Measurements from ENCODE around the gene HLCS.

The HLCS gene

DNA sequence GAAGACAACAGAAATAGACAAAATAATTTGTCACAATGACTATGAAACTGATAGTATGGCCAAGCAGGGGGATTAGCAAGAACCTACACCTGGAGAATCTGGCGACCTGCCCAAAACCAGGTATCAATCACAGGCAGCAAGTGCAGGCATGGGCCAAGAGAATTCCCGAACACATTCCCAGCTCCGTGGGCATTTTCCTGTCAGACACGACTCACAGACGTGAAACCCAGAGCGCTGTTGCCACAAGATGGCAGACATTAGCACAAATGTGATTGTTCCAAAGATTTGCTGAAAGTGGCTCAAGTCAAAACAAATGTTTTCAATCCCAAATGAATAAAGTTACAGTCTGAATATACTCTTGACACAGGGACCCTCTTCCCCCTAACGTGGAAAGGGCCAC lies 36.8 kb downstream of the HLCS start:
- Mint-ChIP-seq H3K4me1 (peaks cover 18% of the 10 kb centered on the region), H3K27ac (no peak overlapping the region), H3K9me3 (no peaks in the 10 kb centered on the region), H3K4me3 (no peak overlapping the region), H3K27me3 (ENCODE audit: low read depth) (peaks cover 12% of the 10 kb centered on the region), H3K36me3 (ENCODE audit: low read depth) (peaks cover 12% of the 10 kb centered on the region)
- TF ChIP-seq, protein P1, sequence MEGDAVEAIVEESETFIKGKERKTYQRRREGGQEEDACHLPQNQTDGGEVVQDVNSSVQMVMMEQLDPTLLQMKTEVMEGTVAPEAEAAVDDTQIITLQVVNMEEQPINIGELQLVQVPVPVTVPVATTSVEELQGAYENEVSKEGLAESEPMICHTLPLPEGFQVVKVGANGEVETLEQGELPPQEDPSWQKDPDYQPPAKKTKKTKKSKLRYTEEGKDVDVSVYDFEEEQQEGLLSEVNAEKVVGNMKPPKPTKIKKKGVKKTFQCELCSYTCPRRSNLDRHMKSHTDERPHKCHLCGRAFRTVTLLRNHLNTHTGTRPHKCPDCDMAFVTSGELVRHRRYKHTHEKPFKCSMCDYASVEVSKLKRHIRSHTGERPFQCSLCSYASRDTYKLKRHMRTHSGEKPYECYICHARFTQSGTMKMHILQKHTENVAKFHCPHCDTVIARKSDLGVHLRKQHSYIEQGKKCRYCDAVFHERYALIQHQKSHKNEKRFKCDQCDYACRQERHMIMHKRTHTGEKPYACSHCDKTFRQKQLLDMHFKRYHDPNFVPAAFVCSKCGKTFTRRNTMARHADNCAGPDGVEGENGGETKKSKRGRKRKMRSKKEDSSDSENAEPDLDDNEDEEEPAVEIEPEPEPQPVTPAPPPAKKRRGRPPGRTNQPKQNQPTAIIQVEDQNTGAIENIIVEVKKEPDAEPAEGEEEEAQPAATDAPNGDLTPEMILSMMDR (IDR thresholded peaks at IDR 0.05; ENCODE audit: unreplicated experiment in 3 of 3): no peak

DNA sequence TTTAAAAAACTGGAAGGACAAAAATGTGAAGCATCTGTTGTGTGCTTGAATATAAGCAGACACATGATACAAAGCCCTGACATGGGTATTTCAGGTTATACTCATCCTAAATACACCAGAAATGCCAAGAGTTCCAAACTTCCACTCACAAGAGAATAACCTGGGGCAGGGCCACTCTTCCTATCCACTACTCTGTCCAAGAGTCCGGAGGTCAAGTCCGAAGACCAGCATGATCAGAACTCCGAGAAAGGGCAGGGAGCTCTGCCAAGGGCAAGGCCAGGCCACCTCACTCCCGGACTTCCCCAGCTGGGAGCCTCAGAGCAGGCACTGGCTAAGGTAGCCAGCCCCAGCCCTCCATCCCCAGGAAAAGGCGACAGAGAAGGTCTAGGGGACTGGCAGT lies 37.5 kb downstream of the HLCS start:
- Mint-ChIP-seq H3K4me3 (no peak overlapping the region), H3K36me3 (ENCODE audit: low read depth) (peaks cover 12% of the 10 kb centered on the region), H3K27ac (no peak overlapping the region), H3K9me3 (no peaks in the 10 kb centered on the region), H3K4me1 (peaks cover 14% of the 10 kb centered on the region), H3K27me3 (ENCODE audit: low read depth) (peaks cover 12% of the 10 kb centered on the region)
- TF ChIP-seq, protein P1 (IDR thresholded peaks at IDR 0.05; ENCODE audit: unreplicated experiment in 3 of 3): no peak

DNA sequence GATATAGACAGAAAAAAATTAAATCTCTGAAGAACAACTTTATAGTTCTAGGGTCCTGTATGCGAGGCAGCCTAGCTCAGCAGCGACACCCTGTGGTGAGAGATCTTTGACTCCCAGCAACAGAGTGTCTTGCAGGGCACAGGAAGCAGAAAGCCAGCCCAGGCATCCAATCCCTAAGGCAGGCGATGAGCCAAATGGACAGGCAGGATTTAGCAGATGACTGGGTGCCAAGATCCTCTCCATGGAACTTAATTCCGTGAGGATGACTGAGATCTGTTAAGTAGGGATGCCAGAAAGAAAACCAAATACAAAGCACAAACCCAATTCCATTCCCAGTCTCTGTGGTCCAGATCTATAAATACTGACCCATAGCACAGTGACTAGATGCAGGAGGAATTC lies 38.8 kb downstream of the HLCS start:
- H3K9me3 Mint-ChIP-seq: no peaks in the 10 kb centered on the region
- peaks cover 24% of the 10 kb centered on the region for H3K27me3 Mint-ChIP-seq (ENCODE audit: low read depth)
- no peak overlapping the region for H3K4me3 Mint-ChIP-seq
- H3K36me3 Mint-ChIP-seq (ENCODE audit: low read depth): peaks cover 8% of the 10 kb centered on the region
- H3K4me1 Mint-ChIP-seq: peaks cover 10% of the 10 kb centered on the region
- TF ChIP-seq, protein P1 (IDR thresholded peaks at IDR 0.05; ENCODE audit: unreplicated experiment in 3 of 3): peak; percentile 91 to 95 (median 91)
- peak overlapping the region in 1 of 3 experiments; percentile 55 for H3K27ac Mint-ChIP-seq

DNA sequence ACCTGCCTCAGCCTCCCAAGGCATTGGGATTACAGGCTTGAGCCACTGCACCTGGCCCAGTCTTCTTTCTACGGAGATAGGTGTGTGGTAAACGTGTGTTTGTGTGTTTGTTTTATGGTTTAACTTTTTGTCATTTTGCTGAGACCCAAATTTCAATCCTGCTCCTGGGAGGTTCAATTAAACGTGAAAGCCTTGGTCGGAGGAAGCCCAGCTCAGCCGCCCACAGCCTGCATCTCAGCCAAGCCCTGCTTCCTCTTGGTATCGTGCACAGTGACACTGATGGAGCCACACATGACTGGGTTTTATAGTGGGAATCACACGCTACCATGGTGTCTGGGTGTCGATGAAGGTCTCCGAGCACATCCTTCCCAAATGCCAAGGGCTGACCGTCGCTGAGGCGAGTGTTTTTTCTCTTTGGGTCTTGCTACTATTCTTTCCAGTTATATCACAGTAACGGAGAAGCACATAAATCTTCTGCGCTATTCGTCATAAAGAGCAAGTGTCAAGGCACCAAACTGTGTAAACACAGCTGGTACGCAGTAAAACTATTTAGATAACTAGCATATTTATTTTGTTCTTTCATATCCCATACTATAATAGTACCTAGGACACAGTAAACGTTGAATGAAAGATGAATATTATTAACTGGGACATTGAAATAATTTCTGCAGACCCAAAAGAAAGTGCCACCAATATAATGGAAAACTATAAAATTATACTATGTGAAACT lies 39.3 kb downstream of the HLCS start:
- Mint-ChIP-seq H3K27ac (peak overlapping the region in 1 of 3 experiments; percentile 56), H3K4me3 (no peak overlapping the region), H3K4me1 (peaks cover 10% of the 10 kb centered on the region), H3K36me3 (ENCODE audit: low read depth) (peaks cover 8% of the 10 kb centered on the region), H3K9me3 (no peaks in the 10 kb centered on the region), H3K27me3 (ENCODE audit: low read depth) (peaks cover 27% of the 10 kb centered on the region)
- TF ChIP-seq, protein P1 (IDR thresholded peaks at IDR 0.05; ENCODE audit: unreplicated experiment in 3 of 3): no peak

DNA sequence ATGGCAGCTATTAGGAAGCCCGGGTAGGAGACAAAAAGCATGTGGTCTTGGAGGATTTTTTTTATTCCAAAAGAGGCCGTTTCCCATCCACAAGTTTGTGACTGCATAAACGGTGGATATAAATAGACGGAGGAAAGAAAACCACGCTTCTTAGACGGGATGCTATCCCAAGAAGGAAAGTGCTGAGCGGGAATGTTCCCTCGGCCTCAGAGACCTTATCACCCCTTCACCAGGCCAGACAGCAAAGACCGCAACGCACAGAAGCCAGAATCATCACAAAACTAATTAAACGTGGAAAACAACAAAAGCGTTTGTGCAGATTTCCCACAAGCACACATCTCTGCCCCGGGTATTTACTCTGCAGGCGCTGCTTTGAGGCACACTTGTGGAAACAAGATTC lies 43.2 kb downstream of the HLCS start:
- H3K36me3 Mint-ChIP-seq (ENCODE audit: low read depth): peaks cover 4% of the 10 kb centered on the region
- H3K4me3 Mint-ChIP-seq: no peak overlapping the region
- TF ChIP-seq, protein P1 (IDR thresholded peaks at IDR 0.05; ENCODE audit: unreplicated experiment in 3 of 3): no peak
- H3K27ac Mint-ChIP-seq: no peak overlapping the region
- H3K4me1 Mint-ChIP-seq: peaks cover 15% of the 10 kb centered on the region
- H3K9me3 Mint-ChIP-seq: no peaks in the 10 kb centered on the region
- H3K27me3 Mint-ChIP-seq (ENCODE audit: low read depth): peaks cover 32% of the 10 kb centered on the region

DNA sequence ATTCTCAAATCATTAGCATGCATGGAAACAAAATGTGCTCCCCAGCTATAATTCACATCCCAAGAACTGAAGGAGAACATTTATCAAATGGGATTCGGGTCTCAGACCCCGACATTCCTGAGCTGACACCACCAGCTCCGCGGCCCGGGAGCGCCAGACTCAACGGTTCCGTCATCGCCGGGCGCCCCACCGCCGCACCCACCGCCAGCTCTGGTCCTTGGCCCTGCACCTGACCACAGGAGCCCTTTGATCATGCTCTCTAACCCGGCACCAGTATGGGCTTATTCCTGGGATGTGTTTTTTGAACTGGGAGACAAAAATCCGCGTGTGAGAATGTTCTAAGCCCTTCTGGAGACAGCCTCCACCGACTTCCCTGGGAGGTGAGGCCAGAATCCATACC lies 43.6 kb downstream of the HLCS start:
- TF ChIP-seq, protein P1 (IDR thresholded peaks at IDR 0.05; ENCODE audit: unreplicated experiment in 3 of 3): no peak
- Mint-ChIP-seq H3K27me3 (ENCODE audit: low read depth) (peaks cover 36% of the 10 kb centered on the region), H3K36me3 (ENCODE audit: low read depth) (peaks cover 4% of the 10 kb centered on the region), H3K4me3 (no peak overlapping the region), H3K27ac (no peak overlapping the region), H3K4me1 (peaks cover 18% of the 10 kb centered on the region), H3K9me3 (no peaks in the 10 kb centered on the region)
